HG03060 (cell line): ENCODE results near the gene CCDC188.

Experiments used
- ATAC-seq: cut with Tn5 transposase; IDR thresholded peaks from one replicate; pipeline ENCODE4 v1.9.1; 2021; ENCODE audit warnings: low read depth, moderate number of reproducible peaks; ENCODE audit not compliant: unreplicated experiment

Gene CCDC188

GRCh38 chr22:20124083-20124787, 26.6 kb downstream of the CCDC188 start:
- no peak for ATAC-seq

GRCh38 chr22:20123366-20124082, 27.3 kb downstream of the CCDC188 start:
- ATAC-seq, result no peak

GRCh38 chr22:20121856-20122415, 28.9 kb downstream of the CCDC188 start:
- no peak for ATAC-seq

- no peak for ATAC-seq
Observed at GRCh38 chr22:20118300-20119020, 32.4 kb downstream of the CCDC188 start.

- ATAC-seq, result no peak
Observed at GRCh38 chr22:20117633-20118299, 33.1 kb downstream of the CCDC188 start.

GRCh38 chr22:20116951-20117632, 33.8 kb downstream of the CCDC188 start, which contains the start of gene TRMT2A:
TRMT2A (minus strand) TSS chr22:20117226; CDS start chr22:20116906, 320 bp downstream.
- peak; percentile 86 for ATAC-seq

- ATAC-seq, result no peak
Observed at GRCh38 chr22:20116376-20116950, 34.4 kb downstream of the CCDC188 start.

GRCh38 chr22:20115691-20116375, 35.0 kb downstream of the CCDC188 start, which contains the start of gene RANBP1:
RANBP1 (plus strand) TSS chr22:20116104; CDS start chr22:20116185, 81 bp downstream.
- no peak for ATAC-seq

GRCh38 chr22:20114506-20115475, 36.1 kb downstream of the CCDC188 start:
- ATAC-seq, result no peak

- no peak for ATAC-seq
Observed at GRCh38 chr22:20113551-20114310, 37.1 kb downstream of the CCDC188 start.

GRCh38 chr22:20112623-20113511, 38.0 kb downstream of the CCDC188 start:
- no peak for ATAC-seq

- no peak for ATAC-seq
Observed at GRCh38 chr22:20111689-20112622, 38.9 kb downstream of the CCDC188 start.

- ATAC-seq, result no peak
Observed at GRCh38 chr22:20111045-20111688, 39.7 kb downstream of the CCDC188 start.

- ATAC-seq, result no peak
Observed at GRCh38 chr22:20110359-20110985, 40.4 kb downstream of the CCDC188 start.
